ENCODE measurements around the gene MEDAG. TPM values are rescaled to one million over a fixed set of nuclear protein-coding genes. Genes with fewer than 3 reads are reported as not detected.

The MEDAG gene
- total RNA-seq, 3 donors from 2014 or later (not counting 1 experiment from before 2014, with no cell fraction given): not detected

- Histone ChIP-seq H3K9me3 (ENCODE audit: control insufficient read depth, insufficient read depth, low read length) (peaks cover 4% of the 10 kb centered on the region), H3K27ac (ENCODE audit: low read length) (no peak overlapping the region), H3K27me3 (ENCODE audit: control insufficient read depth, insufficient read depth, low read length) (peaks cover 3% of the 10 kb centered on the region), H3K4me3 (ENCODE audit: low read length) (no peak overlapping the region), H3K36me3 (ENCODE audit: control insufficient read depth, insufficient read depth, low read length) (no peaks in the 10 kb centered on the region), H3K4me1 (ENCODE audit: control insufficient read depth, insufficient read depth, low read length) (no peaks in the 10 kb centered on the region)
- no peak overlapping the region for H3K27ac Mint-ChIP-seq
- no peaks in the 10 kb centered on the region for H3K4me1 Mint-ChIP-seq
- intact Hi-C loops (cut with micrococcal nuclease): no loop called here
- no peaks in the 10 kb centered on the region for H3K36me3 Mint-ChIP-seq
- H3K4me3 Mint-ChIP-seq: no peak overlapping the region
- no peaks in the 10 kb centered on the region for H3K9me3 Mint-ChIP-seq
- DNase-seq: no peak
- H3K27me3 Mint-ChIP-seq (ENCODE audit: low read depth in 2 of 2): peaks cover 8 to 17% of the 10 kb centered on the region in 2 donors
- no peak for TF ChIP-seq CTCF (IDR thresholded peaks at IDR 0.05)
- 84% methylated on average over 7 of the region's 8 CpGs for WGBS (ENCODE audit: insufficient coverage)
- ATAC-seq: no peak
Observed at GRCh38 chr13:30882026-30882850, 23.8 kb upstream of the MEDAG start.

- H3K27ac ChIP-seq (ENCODE audit: low read length): no peak overlapping the region
- H3K4me1 ChIP-seq (ENCODE audit: control insufficient read depth, insufficient read depth, low read length): no peaks in the 10 kb centered on the region
- intact Hi-C loops (cut with micrococcal nuclease): no loop called here
- H3K9me3 ChIP-seq (ENCODE audit: control insufficient read depth, insufficient read depth, low read length): peaks cover 4% of the 10 kb centered on the region
- Mint-ChIP-seq H3K27me3 (ENCODE audit: low read depth in 2 of 2) (peaks cover 8 to 17% of the 10 kb centered on the region in 2 donors), H3K4me1 (no peaks in the 10 kb centered on the region), H3K27ac (no peak overlapping the region), H3K9me3 (no peaks in the 10 kb centered on the region), H3K36me3 (no peaks in the 10 kb centered on the region), H3K4me3 (no peak overlapping the region)
- no peak for ATAC-seq
- no peak overlapping the region for H3K4me3 ChIP-seq (ENCODE audit: low read length)
- no peak for TF ChIP-seq CTCF (IDR thresholded peaks at IDR 0.05)
- H3K36me3 ChIP-seq (ENCODE audit: control insufficient read depth, insufficient read depth, low read length): no peaks in the 10 kb centered on the region
- peaks cover 3% of the 10 kb centered on the region for H3K27me3 ChIP-seq (ENCODE audit: control insufficient read depth, insufficient read depth, low read length)
- DNase-seq: no peak
- 92% methylated on average over 9 of the region's 13 CpGs for WGBS (ENCODE audit: insufficient coverage)
Observed at GRCh38 chr13:30882996-30883766, 22.9 kb upstream of the MEDAG start.

GRCh38 chr13:30884543-30884942, 21.5 kb upstream of the MEDAG start:
- WGBS (ENCODE audit: insufficient coverage): 90% methylated on average over 5 of the region's 5 CpGs
- H3K36me3 Mint-ChIP-seq: no peaks in the 10 kb centered on the region
- H3K27ac Mint-ChIP-seq: no peak overlapping the region
- no peaks in the 10 kb centered on the region for H3K4me1 ChIP-seq (ENCODE audit: control insufficient read depth, insufficient read depth, low read length)
- DNase-seq: no peak
- H3K27me3 ChIP-seq (ENCODE audit: control insufficient read depth, insufficient read depth, low read length): peaks cover 3% of the 10 kb centered on the region
- no peak overlapping the region for H3K4me3 ChIP-seq (ENCODE audit: low read length)
- no peaks in the 10 kb centered on the region for H3K36me3 ChIP-seq (ENCODE audit: control insufficient read depth, insufficient read depth, low read length)
- no peak for ATAC-seq
- H3K4me1 Mint-ChIP-seq: no peaks in the 10 kb centered on the region
- H3K27me3 Mint-ChIP-seq (ENCODE audit: low read depth in 2 of 2): peaks cover 8 to 17% of the 10 kb centered on the region in 2 donors
- H3K9me3 ChIP-seq (ENCODE audit: control insufficient read depth, insufficient read depth, low read length): peaks cover 4% of the 10 kb centered on the region
- peaks cover 0 to 1% of the 10 kb centered on the region in 2 donors for H3K9me3 Mint-ChIP-seq
- intact Hi-C loops (cut with micrococcal nuclease): no loop called here
- no peak for TF ChIP-seq CTCF (IDR thresholded peaks at IDR 0.05)
- H3K4me3 Mint-ChIP-seq: no peak overlapping the region
- H3K27ac ChIP-seq (ENCODE audit: low read length): no peak overlapping the region
